HCT116 (cell line): ENCODE results near the gene RUNX2. TPM values are rescaled to one million over a fixed set of nuclear protein-coding genes. Genes with fewer than 3 reads are reported as not detected.

Experiments used
- ATAC-seq: fragments of 200-7000 bp; cut with Tn5 transposase; 2 replicates; pipeline ENCODE4 v1.9.1; 2020; ENCODE audit warnings: mild to moderate bottlenecking, moderate library complexity
- BruUV-seq: library from RNA; stranded (reverse); fragments of 400-500 nt; replicated peaks from 2 replicates; lab custom pipeline; 2021; lab: Mats Ljungman, UMichigan
- CTCF ChIA-PET: fragments of 300-600 bp; sonication (Branson Sonifier 250); formaldehyde crosslinking; loops from one replicate; lab custom pipeline; 2021; ENCODE audit warnings: antibody characterized with exemption; lab: Charles Lee
- POLR2A ChIA-PET: fragments of 300-600, 350-600 bp; sonication (Branson Sonifier 250); formaldehyde crosslinking; loops from one replicate; lab custom pipeline; 2021; ENCODE audit warnings: antibody characterized with exemption; lab: Charles Lee
- RAD21 ChIA-PET, 2 experiments: fragments of 300-600 bp; sonication (Branson Sonifier 250); formaldehyde crosslinking; loops; one replicate each; lab custom pipeline; 2023; ENCODE audit warnings: low total read pairs in 2 of 2; ENCODE audit not compliant: uncharacterized antibody in 2 of 2, unreplicated experiment in 2 of 2, low non-redundant PET in 1 of 2; lab: Charles Lee
- DNase-seq: peaks from one replicate; pipeline ENCODE4 v3.0.0-alpha.2; 2010; ENCODE audit warnings: low read depth, low spot score
- H2AFZ ChIP-seq: fragments of 200-600 bp; shearing (Covaris generic), sonication (generic); 2 replicates; pipeline ENCODE4 v1.6.1; 2017; ENCODE audit warnings: low read depth, mixed run types, mixed read lengths, antibody characterized with exemption, low read length; ENCODE audit not compliant: poor library complexity, severe bottlenecking
- H3K27ac ChIP-seq: 2 replicates; pipeline ENCODE4 v1.5.1; 2012; ENCODE audit warnings: low read depth, low read length
- H3K27me3 ChIP-seq: fragments of 200-600 bp; sonication (generic); 2 replicates; pipeline ENCODE4 v1.6.1; 2016; ENCODE audit warnings: mixed run types, low read length, mixed read lengths; ENCODE audit not compliant: insufficient read depth
- H3K36me3 ChIP-seq, 2 experiments: fragments of 200-500 bp in 1 of 2; fragments of 200-600 bp in 1 of 2; sonication (Bioruptor generic) in 1 of 2; sonication (generic) in 1 of 2; 2 replicates each; pipeline versions ENCODE4 v1.5.1 to v1.6.1; 2014 to 2016; ENCODE audit warnings: low read length in 2 of 2, inconsistent platforms in 1 of 2, mixed read lengths in 1 of 2, mixed run types in 1 of 2; ENCODE audit not compliant: insufficient read depth in 2 of 2, control insufficient read depth in 1 of 2
- H3K4me1 ChIP-seq, 2 experiments: fragments of 200-600 bp in 1 of 2; sonication (generic) in 1 of 2; 2 replicates each; pipeline versions ENCODE4 v1.5.1 to v1.6.1; 2012 to 2017; ENCODE audit warnings: low read length in 2 of 2, inconsistent platforms in 1 of 2, mild to moderate bottlenecking in 1 of 2, mixed read lengths in 1 of 2, mixed run types in 1 of 2, moderate library complexity in 1 of 2; ENCODE audit not compliant: insufficient read depth in 2 of 2, control insufficient read depth in 1 of 2
- H3K4me2 ChIP-seq: fragments of 200-600 bp; sonication (generic); 2 replicates; pipeline ENCODE4 v1.6.1; 2017; ENCODE audit warnings: mixed run types, low read length, mixed read lengths
- H3K4me3 ChIP-seq, 2 experiments: fragments of 200-600 bp in 1 of 2; sonication (generic) in 1 of 2; replicated peaks in 1 of 2; 2 replicates each; pipeline ENCODE4 v1.5.1; 2011 to 2016; ENCODE audit warnings: low read length in 2 of 2, control low read depth in 1 of 2, low read depth in 1 of 2, mild to moderate bottlenecking in 1 of 2, mixed read lengths in 1 of 2, mixed run types in 1 of 2
- H3K79me2 ChIP-seq: fragments of 200-600 bp; sonication (generic); 2 replicates; pipeline ENCODE4 v1.6.1; 2017; ENCODE audit warnings: mild to moderate bottlenecking, mixed run types, low read length, moderate library complexity, mixed read lengths; ENCODE audit not compliant: insufficient read depth
- H3K9ac ChIP-seq: fragments of 200-600 bp; sonication (generic); 2 replicates; pipeline ENCODE4 v1.6.1; 2016; ENCODE audit warnings: low read length, mixed read lengths
- H3K9me2 ChIP-seq: fragments of 200-600 bp; sonication (generic), shearing (Covaris generic); 2 replicates; pipeline ENCODE4 v1.6.1; 2017; ENCODE audit warnings: mixed run types, mild to moderate bottlenecking, moderate library complexity; ENCODE audit not compliant: insufficient read depth
- H3K9me3 ChIP-seq, 2 experiments: fragments of 200-500 bp in 1 of 2; fragments of 200-600 bp in 1 of 2; sonication (Bioruptor generic) in 1 of 2; sonication (generic) in 1 of 2; 2 replicates each; pipeline ENCODE4 v1.6.1; 2014 to 2017; ENCODE audit warnings: low read length in 2 of 2, mixed read lengths in 2 of 2, inconsistent platforms in 1 of 2, low read depth in 1 of 2, mild to moderate bottlenecking in 1 of 2, mixed run types in 1 of 2, moderate library complexity in 1 of 2; ENCODE audit not compliant: control insufficient read depth in 1 of 2, insufficient read depth in 1 of 2
- H4K20me1 ChIP-seq: fragments of 200-600 bp; sonication (generic), shearing (Covaris generic); 2 replicates; pipeline ENCODE4 v1.6.1; 2017; ENCODE audit warnings: mixed run types, mild to moderate bottlenecking, moderate library complexity; ENCODE audit not compliant: insufficient read depth
- CEBPB ChIP-seq: IDR thresholded peaks from 2 replicates; pipeline ENCODE4 v1.6.1; 2012; ENCODE audit warnings: low read depth
- EGR1 ChIP-seq: IDR thresholded peaks from 2 replicates; pipeline ENCODE4 v1.6.1; 2012; ENCODE audit warnings: low read depth
- FOSL1 ChIP-seq: IDR thresholded peaks from 2 replicates; pipeline ENCODE4 v1.6.1; 2012; ENCODE audit warnings: low read depth
- MAX ChIP-seq: IDR thresholded peaks from 2 replicates; pipeline ENCODE4 v1.6.1; 2012
- POLR2AphosphoS5 ChIP-seq: IDR thresholded peaks from 2 replicates; pipeline ENCODE4 v1.6.1; 2011; ENCODE audit warnings: mild to moderate bottlenecking, low read depth, low read length, moderate library complexity
- RAD21 ChIP-seq: IDR thresholded peaks from 2 replicates; pipeline ENCODE4 v1.6.1; 2012; ENCODE audit warnings: low read depth, mild to moderate bottlenecking
- SRF ChIP-seq: IDR thresholded peaks from 2 replicates; pipeline ENCODE4 v1.6.1; 2012; ENCODE audit warnings: low read depth
- YY1 ChIP-seq: IDR thresholded peaks from 2 replicates; pipeline ENCODE4 v1.6.1; 2011; ENCODE audit warnings: low read length, low read depth, moderate library complexity, mild to moderate bottlenecking; ENCODE audit not compliant: insufficient replicate concordance; ENCODE audit errors: extremely low read depth
- ZBTB33 ChIP-seq: IDR thresholded peaks from 2 replicates; pipeline ENCODE4 v1.6.1; 2011; ENCODE audit warnings: mild to moderate bottlenecking, low read length, moderate library complexity; ENCODE audit not compliant: insufficient replicate concordance; ENCODE audit errors: extremely low read depth
- intact Hi-C: fragments of 100-400 bp; cut with micrococcal nuclease; formaldehyde crosslinking; loops from 2 replicates; pipeline ENCODE4 v1.10.0; 2022
- total RNA-seq: library from RNA; stranded (reverse); gene quantifications from one replicate; pipeline ENCODE4 v1.2.1, GENCODE V29; 2021; ENCODE audit not compliant: unreplicated experiment
- TF ChIP-seq, protein P1 (sequence below): IDR thresholded peaks from 2 replicates; pipeline ENCODE4 v1.6.1; 2012; ENCODE audit warnings: low read depth

The RUNX2 gene
- total RNA-seq, 1 experiment from 2014 or later, result 1.1 TPM

DNA sequence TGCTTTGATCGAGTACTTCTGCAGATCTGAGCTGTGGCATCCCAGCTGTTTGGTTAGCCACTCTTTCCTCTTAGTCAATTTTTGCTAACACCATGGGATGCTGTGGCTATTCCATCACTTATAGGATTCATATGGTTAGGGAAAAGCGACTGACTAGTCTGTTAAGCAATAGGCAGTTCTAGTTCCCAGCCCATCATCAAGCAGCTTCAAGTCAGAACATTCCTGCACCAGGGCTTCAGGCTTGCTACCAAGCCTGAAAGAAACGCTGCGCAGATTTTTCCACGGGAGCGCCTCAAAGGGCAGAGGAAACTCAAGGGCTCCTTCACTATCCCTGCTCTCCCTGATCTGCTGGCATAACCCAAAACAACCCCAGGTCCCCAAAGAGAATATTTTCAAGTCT is 209.4 kb downstream of the RUNX2 start:
- DNase-seq (no peak), ATAC-seq (no peak)
- H2AFZ ChIP-seq, result no peak overlapping the region
- intact Hi-C loops, result no loop called here
- ChIA-PET POLR2A (no interaction called here), RAD21 (no interaction called here), CTCF (no interaction called here)
- H3K4me2 ChIP-seq, result no peak overlapping the region
- no peaks in the 10 kb centered on the region for H3K9me2 ChIP-seq
- no peaks in the 10 kb centered on the region for H3K79me2 ChIP-seq
- no peaks in the 10 kb centered on the region for H3K36me3 ChIP-seq
- TF ChIP-seq SRF (no peak), YY1 (no peak), POLR2AphosphoS5 (no peak), EGR1 (no peak), RAD21 (no peak), CEBPB (no peak), ZBTB33 (no peak), MAX (no peak), FOSL1 (no peak)
- TF ChIP-seq, protein P1, sequence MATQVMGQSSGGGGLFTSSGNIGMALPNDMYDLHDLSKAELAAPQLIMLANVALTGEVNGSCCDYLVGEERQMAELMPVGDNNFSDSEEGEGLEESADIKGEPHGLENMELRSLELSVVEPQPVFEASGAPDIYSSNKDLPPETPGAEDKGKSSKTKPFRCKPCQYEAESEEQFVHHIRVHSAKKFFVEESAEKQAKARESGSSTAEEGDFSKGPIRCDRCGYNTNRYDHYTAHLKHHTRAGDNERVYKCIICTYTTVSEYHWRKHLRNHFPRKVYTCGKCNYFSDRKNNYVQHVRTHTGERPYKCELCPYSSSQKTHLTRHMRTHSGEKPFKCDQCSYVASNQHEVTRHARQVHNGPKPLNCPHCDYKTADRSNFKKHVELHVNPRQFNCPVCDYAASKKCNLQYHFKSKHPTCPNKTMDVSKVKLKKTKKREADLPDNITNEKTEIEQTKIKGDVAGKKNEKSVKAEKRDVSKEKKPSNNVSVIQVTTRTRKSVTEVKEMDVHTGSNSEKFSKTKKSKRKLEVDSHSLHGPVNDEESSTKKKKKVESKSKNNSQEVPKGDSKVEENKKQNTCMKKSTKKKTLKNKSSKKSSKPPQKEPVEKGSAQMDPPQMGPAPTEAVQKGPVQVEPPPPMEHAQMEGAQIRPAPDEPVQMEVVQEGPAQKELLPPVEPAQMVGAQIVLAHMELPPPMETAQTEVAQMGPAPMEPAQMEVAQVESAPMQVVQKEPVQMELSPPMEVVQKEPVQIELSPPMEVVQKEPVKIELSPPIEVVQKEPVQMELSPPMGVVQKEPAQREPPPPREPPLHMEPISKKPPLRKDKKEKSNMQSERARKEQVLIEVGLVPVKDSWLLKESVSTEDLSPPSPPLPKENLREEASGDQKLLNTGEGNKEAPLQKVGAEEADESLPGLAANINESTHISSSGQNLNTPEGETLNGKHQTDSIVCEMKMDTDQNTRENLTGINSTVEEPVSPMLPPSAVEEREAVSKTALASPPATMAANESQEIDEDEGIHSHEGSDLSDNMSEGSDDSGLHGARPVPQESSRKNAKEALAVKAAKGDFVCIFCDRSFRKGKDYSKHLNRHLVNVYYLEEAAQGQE, result no peak
- BruUV-seq, result no TSS peak
- H3K9me3 ChIP-seq, result no peaks in the 10 kb centered on the region
- no peak overlapping the region for H3K4me3 ChIP-seq
- H3K4me1 ChIP-seq, result no peaks in the 10 kb centered on the region
- H3K9ac ChIP-seq, result no peak overlapping the region
- no peaks in the 10 kb centered on the region for H4K20me1 ChIP-seq
- H3K27me3 ChIP-seq, result no peaks in the 10 kb centered on the region
- H3K27ac ChIP-seq, result no peak overlapping the region
